Neural cell (in vitro differentiated cells): ENCODE results near the gene ZNF407. TPM values are rescaled to one million over a fixed set of nuclear protein-coding genes. Genes with fewer than 3 reads are reported as not detected.

ENCODE experiments used
- H2AFZ ChIP-seq: fragments of 200-600, 300-800 bp; sonication (generic), shearing (Covaris generic); 2 replicates; pipeline ENCODE4 v1.6.0; 2014; ENCODE audit warnings: low read depth, mild to moderate bottlenecking, antibody characterized with exemption, low read length, moderate library complexity
- H3F3A ChIP-seq: fragments of 200-600 bp; shearing (Covaris generic); 2 replicates; pipeline ENCODE4 v1.6.1; 2016; ENCODE audit warnings: mild to moderate bottlenecking, moderate library complexity, mixed read lengths, antibody characterized with exemption, low read length; ENCODE audit not compliant: insufficient read depth, poor library complexity, severe bottlenecking
- H3K27ac ChIP-seq: fragments of 200-600, 300-800 bp; sonication (generic), shearing (Covaris generic); 2 replicates; pipeline ENCODE4 v1.5.1; 2014; ENCODE audit warnings: mild to moderate bottlenecking, low read length, moderate library complexity
- H3K27me3 ChIP-seq: fragments of 300-800, 200-600 bp; sonication (generic), shearing (Covaris generic); 2 replicates; pipeline ENCODE4 v1.6.0; 2014; ENCODE audit warnings: mild to moderate bottlenecking, low read depth, low read length, moderate library complexity; ENCODE audit not compliant: insufficient read depth
- H3K36me3 ChIP-seq: fragments of 300-800, 200-600 bp; sonication (generic), shearing (Covaris generic); 2 replicates; pipeline ENCODE4 v1.5.1; 2014; ENCODE audit warnings: mild to moderate bottlenecking, antibody characterized with exemption, low read length, moderate library complexity; ENCODE audit not compliant: insufficient read depth
- H3K4me2 ChIP-seq: fragments of 300-800, 200-600 bp; sonication (generic), shearing (Covaris generic); 2 replicates; pipeline ENCODE4 v1.6.0; 2014; ENCODE audit warnings: mild to moderate bottlenecking, low read length
- H3K4me3 ChIP-seq: fragments of 300-800, 200-600 bp; sonication (generic), shearing (Covaris generic); 2 replicates; pipeline ENCODE4 v1.5.1; 2014; ENCODE audit warnings: mild to moderate bottlenecking, low read length, moderate library complexity
- H3K79me2 ChIP-seq: fragments of 200-600 bp; shearing (Covaris generic); replicated peaks from 2 replicates; pipeline ENCODE4 v1.6.0; 2014; ENCODE audit warnings: mild to moderate bottlenecking, low read length, moderate library complexity; ENCODE audit not compliant: insufficient read depth
- H3K9ac ChIP-seq: fragments of 300-800, 200-600 bp; sonication (generic), shearing (Covaris generic); 2 replicates; pipeline ENCODE4 v1.6.1; 2016; ENCODE audit warnings: mild to moderate bottlenecking, low read length, mixed read lengths
- H3K9me2 ChIP-seq: fragments of 200-600 bp; shearing (Covaris generic); 2 replicates; pipeline ENCODE4 v1.6.1; 2016; ENCODE audit warnings: mild to moderate bottlenecking, low read length, mixed read lengths; ENCODE audit not compliant: insufficient read depth
- H3K9me3 ChIP-seq: fragments of 200-600, 300-800 bp; sonication (generic), shearing (Covaris generic); 2 replicates; pipeline ENCODE4 v1.6.1; 2016; ENCODE audit warnings: mild to moderate bottlenecking, mixed run types, low read length, moderate library complexity, mixed read lengths
- H4K20me1 ChIP-seq: fragments of 200-600 bp; shearing (Covaris generic); 2 replicates; pipeline ENCODE4 v1.6.1; 2016; ENCODE audit warnings: mild to moderate bottlenecking, mixed run types; ENCODE audit not compliant: insufficient read depth
- EP300 ChIP-seq: fragments of 450-650 bp; conservative IDR thresholded peaks from 2 replicates; pipeline ENCODE4 v1.6.1; 2014; ENCODE audit warnings: antibody characterized with exemption, mild to moderate bottlenecking, moderate library complexity; ENCODE audit not compliant: poor library complexity, severe bottlenecking
- EZH2 ChIP-seq: fragments of 200-600, 300-800 bp; shearing (Covaris generic), sonication (generic); IDR thresholded peaks from 2 replicates; pipeline ENCODE4 v1.6.1; 2014; ENCODE audit warnings: antibody characterized with exemption, low read length, borderline replicate concordance, mild to moderate bottlenecking; ENCODE audit not compliant: insufficient read depth, poor library complexity, severe bottlenecking
- MXI1 ChIP-seq: fragments of 450-650 bp; conservative IDR thresholded peaks from 2 replicates; pipeline ENCODE4 v1.6.1; 2014; ENCODE audit warnings: antibody characterized with exemption, mild to moderate bottlenecking; ENCODE audit not compliant: poor library complexity, severe bottlenecking
- POLR2AphosphoS5 ChIP-seq: IDR thresholded peaks from 2 replicates; pipeline ENCODE4 v1.6.1; 2012
- RAD21 ChIP-seq: fragments of 450-650 bp; conservative IDR thresholded peaks from 2 replicates; pipeline ENCODE4 v1.6.1; 2014; ENCODE audit warnings: antibody characterized with exemption, mild to moderate bottlenecking, moderate library complexity
- SMC3 ChIP-seq: fragments of 450-650 bp; conservative IDR thresholded peaks from 2 replicates; pipeline ENCODE4 v1.6.1; 2014; ENCODE audit warnings: antibody characterized with exemption, mild to moderate bottlenecking, moderate library complexity; ENCODE audit not compliant: poor library complexity
- TAF1 ChIP-seq: IDR thresholded peaks from 2 replicates; pipeline ENCODE4 v1.6.1; 2012; ENCODE audit warnings: low read depth
- polyA plus RNA-seq: library from polyadenylated mRNA; depleted of rRNA; stranded (reverse); fragments of >200 nt; gene quantifications from 2 replicates; pipeline ENCODE4 v1.2.3, GENCODE V29; 2014
- TF ChIP-seq, protein P1 (sequence below): IDR thresholded peaks from 2 replicates; pipeline ENCODE4 v1.6.1; 2012; ENCODE audit warnings: borderline replicate concordance
- TF ChIP-seq, protein P2 (sequence below): fragments of 450-650 bp; IDR thresholded peaks from 2 replicates; pipeline ENCODE4 v1.5.1; 2014; ENCODE audit warnings: antibody characterized with exemption, mild to moderate bottlenecking, moderate library complexity; ENCODE audit not compliant: poor library complexity, severe bottlenecking

Gene ZNF407
- polyA plus RNA-seq, 1 donor from 2014 or later: 2.9 TPM

DNA sequence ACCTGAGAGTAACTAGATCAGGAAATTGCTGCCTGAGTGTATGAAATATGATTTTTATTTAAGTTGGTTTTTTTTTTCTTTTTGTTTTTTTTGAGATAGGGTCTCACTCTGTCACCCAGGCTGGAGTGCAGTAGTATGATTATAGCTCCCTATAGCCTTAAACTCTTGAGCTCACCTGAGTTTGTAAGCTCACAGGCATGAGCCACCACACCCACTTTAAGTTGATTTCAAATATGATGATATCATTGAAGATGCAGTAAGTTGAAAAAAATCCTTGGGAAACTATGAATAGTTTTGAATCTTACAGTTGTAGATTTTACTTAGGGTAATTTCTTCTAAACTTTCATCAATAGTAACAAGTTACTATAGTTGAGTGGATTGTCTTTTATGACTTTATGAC is 234.7 kb downstream of the ZNF407 start:
- Histone ChIP-seq H3K27ac (no peak overlapping the region), H4K20me1 (no peaks in the 10 kb centered on the region), H3K27me3 (no peaks in the 10 kb centered on the region), H3K36me3 (no peaks in the 10 kb centered on the region), H3K4me3 (no peak overlapping the region), H3F3A (no peaks in the 10 kb centered on the region), H3K9me2 (no peaks in the 10 kb centered on the region), H2AFZ (no peak overlapping the region), H3K79me2 (no peaks in the 10 kb centered on the region), H3K4me2 (no peak overlapping the region), H3K9me3 (no peaks in the 10 kb centered on the region), H3K9ac (no peak overlapping the region)
- TF ChIP-seq TAF1 (no peak), RAD21 (no peak), EP300 (no peak), MXI1 (no peak), EZH2 (no peak), POLR2AphosphoS5 (no peak), SMC3 (no peak)
- TF ChIP-seq, protein P1, sequence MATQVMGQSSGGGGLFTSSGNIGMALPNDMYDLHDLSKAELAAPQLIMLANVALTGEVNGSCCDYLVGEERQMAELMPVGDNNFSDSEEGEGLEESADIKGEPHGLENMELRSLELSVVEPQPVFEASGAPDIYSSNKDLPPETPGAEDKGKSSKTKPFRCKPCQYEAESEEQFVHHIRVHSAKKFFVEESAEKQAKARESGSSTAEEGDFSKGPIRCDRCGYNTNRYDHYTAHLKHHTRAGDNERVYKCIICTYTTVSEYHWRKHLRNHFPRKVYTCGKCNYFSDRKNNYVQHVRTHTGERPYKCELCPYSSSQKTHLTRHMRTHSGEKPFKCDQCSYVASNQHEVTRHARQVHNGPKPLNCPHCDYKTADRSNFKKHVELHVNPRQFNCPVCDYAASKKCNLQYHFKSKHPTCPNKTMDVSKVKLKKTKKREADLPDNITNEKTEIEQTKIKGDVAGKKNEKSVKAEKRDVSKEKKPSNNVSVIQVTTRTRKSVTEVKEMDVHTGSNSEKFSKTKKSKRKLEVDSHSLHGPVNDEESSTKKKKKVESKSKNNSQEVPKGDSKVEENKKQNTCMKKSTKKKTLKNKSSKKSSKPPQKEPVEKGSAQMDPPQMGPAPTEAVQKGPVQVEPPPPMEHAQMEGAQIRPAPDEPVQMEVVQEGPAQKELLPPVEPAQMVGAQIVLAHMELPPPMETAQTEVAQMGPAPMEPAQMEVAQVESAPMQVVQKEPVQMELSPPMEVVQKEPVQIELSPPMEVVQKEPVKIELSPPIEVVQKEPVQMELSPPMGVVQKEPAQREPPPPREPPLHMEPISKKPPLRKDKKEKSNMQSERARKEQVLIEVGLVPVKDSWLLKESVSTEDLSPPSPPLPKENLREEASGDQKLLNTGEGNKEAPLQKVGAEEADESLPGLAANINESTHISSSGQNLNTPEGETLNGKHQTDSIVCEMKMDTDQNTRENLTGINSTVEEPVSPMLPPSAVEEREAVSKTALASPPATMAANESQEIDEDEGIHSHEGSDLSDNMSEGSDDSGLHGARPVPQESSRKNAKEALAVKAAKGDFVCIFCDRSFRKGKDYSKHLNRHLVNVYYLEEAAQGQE: no peak
- TF ChIP-seq, protein P2, sequence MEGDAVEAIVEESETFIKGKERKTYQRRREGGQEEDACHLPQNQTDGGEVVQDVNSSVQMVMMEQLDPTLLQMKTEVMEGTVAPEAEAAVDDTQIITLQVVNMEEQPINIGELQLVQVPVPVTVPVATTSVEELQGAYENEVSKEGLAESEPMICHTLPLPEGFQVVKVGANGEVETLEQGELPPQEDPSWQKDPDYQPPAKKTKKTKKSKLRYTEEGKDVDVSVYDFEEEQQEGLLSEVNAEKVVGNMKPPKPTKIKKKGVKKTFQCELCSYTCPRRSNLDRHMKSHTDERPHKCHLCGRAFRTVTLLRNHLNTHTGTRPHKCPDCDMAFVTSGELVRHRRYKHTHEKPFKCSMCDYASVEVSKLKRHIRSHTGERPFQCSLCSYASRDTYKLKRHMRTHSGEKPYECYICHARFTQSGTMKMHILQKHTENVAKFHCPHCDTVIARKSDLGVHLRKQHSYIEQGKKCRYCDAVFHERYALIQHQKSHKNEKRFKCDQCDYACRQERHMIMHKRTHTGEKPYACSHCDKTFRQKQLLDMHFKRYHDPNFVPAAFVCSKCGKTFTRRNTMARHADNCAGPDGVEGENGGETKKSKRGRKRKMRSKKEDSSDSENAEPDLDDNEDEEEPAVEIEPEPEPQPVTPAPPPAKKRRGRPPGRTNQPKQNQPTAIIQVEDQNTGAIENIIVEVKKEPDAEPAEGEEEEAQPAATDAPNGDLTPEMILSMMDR: no peak

DNA sequence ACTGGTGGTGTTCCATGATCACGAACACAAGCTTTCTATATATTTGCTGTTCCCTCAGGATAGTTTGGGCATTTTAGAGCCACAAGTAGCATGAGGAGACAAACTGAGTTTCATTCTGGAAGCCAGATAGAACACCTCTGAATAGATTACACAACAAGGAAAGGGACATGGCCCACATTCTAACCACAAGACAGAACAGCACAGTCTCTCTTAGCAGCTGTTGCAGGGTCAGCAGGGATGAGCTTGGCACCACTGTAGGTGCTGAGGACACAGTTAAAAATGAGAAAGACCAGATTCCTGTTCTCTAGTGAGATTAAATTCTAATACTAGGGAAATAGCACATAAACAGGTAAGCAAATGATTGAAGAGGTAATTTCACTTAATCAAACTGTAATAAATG is 235.3 kb downstream of the ZNF407 start:
- H3K79me2 ChIP-seq: no peaks in the 10 kb centered on the region
- no peaks in the 10 kb centered on the region for H4K20me1 ChIP-seq
- TF ChIP-seq POLR2AphosphoS5 (no peak), EZH2 (no peak), RAD21 (no peak), MXI1 (no peak), SMC3 (no peak), TAF1 (no peak), EP300 (no peak)
- TF ChIP-seq, protein P2: no peak
- TF ChIP-seq, protein P1: no peak
- no peaks in the 10 kb centered on the region for H3K9me2 ChIP-seq
- no peaks in the 10 kb centered on the region for H3F3A ChIP-seq
- no peaks in the 10 kb centered on the region for H3K27me3 ChIP-seq
- H3K36me3 ChIP-seq: no peaks in the 10 kb centered on the region
- H3K9me3 ChIP-seq: no peaks in the 10 kb centered on the region
- no peak overlapping the region for H3K27ac ChIP-seq
- H2AFZ ChIP-seq: no peak overlapping the region
- no peak overlapping the region for H3K9ac ChIP-seq
- no peak overlapping the region for H3K4me2 ChIP-seq
- no peak overlapping the region for H3K4me3 ChIP-seq
